ENCODE measurements around the gene DNAI1. TPM values are rescaled to one million over a fixed set of nuclear protein-coding genes. Genes with fewer than 3 reads are reported as not detected.

The DNAI1 gene
- total and polyA plus RNA-seq, 2 of the 13 experiments (the other 11 are each of a cell fraction or from before 2014, with no cell fraction given) = not detected

DNA sequence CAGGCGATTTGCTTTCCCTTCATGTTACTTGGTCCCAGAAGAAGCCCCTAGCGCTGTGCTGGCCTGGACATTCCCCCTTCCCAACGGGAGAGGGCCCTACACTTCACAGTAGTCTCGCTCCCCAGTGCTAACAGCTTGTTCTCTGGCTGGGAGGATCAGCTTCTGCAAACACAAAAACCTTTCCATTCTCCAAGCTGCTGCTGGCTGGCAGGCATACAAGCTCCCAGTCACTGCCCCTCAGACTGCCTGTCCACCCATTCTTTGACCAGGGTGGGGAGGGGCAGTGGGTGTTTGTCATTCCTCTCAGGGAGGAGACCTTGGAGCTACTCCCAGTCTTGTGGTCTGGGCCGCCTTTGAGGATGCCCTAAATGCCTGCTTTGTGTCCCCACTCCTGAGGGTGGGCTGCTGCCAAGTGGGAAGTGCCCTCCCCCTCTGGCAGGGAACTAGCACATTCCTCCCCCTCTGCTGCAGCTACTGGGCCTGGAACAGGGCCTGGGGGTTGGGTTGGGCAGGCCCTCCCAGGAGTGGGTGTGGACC lies 43.4 kb downstream of the DNAI1 start:
- H4K20me1 ChIP-seq (ENCODE audit: insufficient read depth, low read length) = no peaks in the 10 kb centered on the region; the same call in 1 of the 2 replicates
- no TSS peak for BruUV-seq (replicated peaks)
- H3K9ac ChIP-seq (ENCODE audit: insufficient read depth, low read depth, low read length) = no peak overlapping the region
- ChIA-PET CTCF (ENCODE audit: low intra/inter-chr PET ratio, low total read pairs) (interaction anchor here (1.7 to 3.9 kb wide), 4 partner anchors 45 to 169 kb away, joined by 5 to 28 read pairs (median 14); no protein-coding TSS in a partner anchor), POLR2A (interaction anchor here (0.8 to 1.9 kb wide), 4 partner anchors 11 to 168 kb away, joined by 3 to 10 read pairs (median 3); no protein-coding TSS in a partner anchor)
- no peak overlapping the region for H3K4me3 ChIP-seq (replicated peaks in 1 of 3; ENCODE audit: insufficient read depth in 1 of 3, low read depth in 2 of 3, low read length in 3 of 3)
- intact Hi-C loops (cut with micrococcal nuclease; ENCODE audit: unreplicated experiment) (loop anchor here (1.0 to 10.0 kb wide), 4 partner anchors 9 to 167 kb away; no protein-coding TSS in a partner anchor), in situ Hi-C loops (cut with HindIII; ENCODE audit: extremely low pct_ligation_motif_present, low pct_unique_long_range_greater_than_20kb) (loop anchor here (5.0 kb wide), 1 partner anchor 70 kb away; no protein-coding TSS in a partner anchor)
- peak; percentile 87 for ATAC-seq
- H2AFZ ChIP-seq (ENCODE audit: low read length) = no peak overlapping the region
- 8% methylated on average over 5 of the region's 5 CpGs for WGBS (ENCODE audit: low lambda C conversion rate)
- FAIRE-seq = peak; percentile 55
- no peaks in the 10 kb centered on the region for H3K79me2 ChIP-seq (ENCODE audit: insufficient read depth, low read length)
- H3K9me3 ChIP-seq (ENCODE audit: low read length) = no peaks in the 10 kb centered on the region
- H3K27ac ChIP-seq (ENCODE audit: extremely low read length, insufficient read depth, low read length) = no peak overlapping the region
- DNase-seq (ENCODE audit: low spot score) = peak; percentile 83
- no peaks in the 10 kb centered on the region for H3K36me3 ChIP-seq (replicated peaks in 1 of 2; ENCODE audit: control insufficient read depth in 1 of 2, insufficient read depth in 2 of 2, low read length in 2 of 2)
- H3K27me3 ChIP-seq (ENCODE audit: control insufficient read depth in 1 of 2, insufficient read depth in 2 of 2, low read length in 2 of 2) = peaks cover 0 to 28% of the 10 kb centered on the region in 2 experiments; a peak in 2 of 5 replicates
- peaks cover 23% of the 10 kb centered on the region for H3K4me1 ChIP-seq (ENCODE audit: insufficient read depth, low read length)
- H3K4me2 ChIP-seq (ENCODE audit: low read depth, low read length) = 0 out of 2 replicates have a peak overlapping the region, but pooled peaks have one; percentile 29
- peak; percentile 57; the same call in 1 of the 2 replicates for TF ChIP-seq MIER2 (CRISPR knock-in tag; IDR thresholded peaks at IDR 0.05)
- TF ChIP-seq SOX13 (IDR thresholded peaks at IDR 0.05) = no peak
- 0 out of 4 replicates have a peak, but pooled peaks of 1 of the 2 experiments have one; percentile 3 for TF ChIP-seq SOX13 (CRISPR knock-in tag; conservative IDR thresholded peaks at IDR 0.05 in 1 of 2, IDR thresholded peaks at IDR 0.05 in 1 of 2)
- TF ChIP-seq, protein P1, sequence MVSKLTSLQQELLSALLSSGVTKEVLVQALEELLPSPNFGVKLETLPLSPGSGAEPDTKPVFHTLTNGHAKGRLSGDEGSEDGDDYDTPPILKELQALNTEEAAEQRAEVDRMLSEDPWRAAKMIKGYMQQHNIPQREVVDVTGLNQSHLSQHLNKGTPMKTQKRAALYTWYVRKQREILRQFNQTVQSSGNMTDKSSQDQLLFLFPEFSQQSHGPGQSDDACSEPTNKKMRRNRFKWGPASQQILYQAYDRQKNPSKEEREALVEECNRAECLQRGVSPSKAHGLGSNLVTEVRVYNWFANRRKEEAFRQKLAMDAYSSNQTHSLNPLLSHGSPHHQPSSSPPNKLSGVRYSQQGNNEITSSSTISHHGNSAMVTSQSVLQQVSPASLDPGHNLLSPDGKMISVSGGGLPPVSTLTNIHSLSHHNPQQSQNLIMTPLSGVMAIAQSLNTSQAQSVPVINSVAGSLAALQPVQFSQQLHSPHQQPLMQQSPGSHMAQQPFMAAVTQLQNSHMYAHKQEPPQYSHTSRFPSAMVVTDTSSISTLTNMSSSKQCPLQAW (CRISPR knock-in tag; IDR thresholded peaks at IDR 0.05) = no peak
- peak; percentile 25; the same call in 1 of the 2 replicates for TF ChIP-seq RAD21 (CRISPR knock-in tag; IDR thresholded peaks at IDR 0.05)
- 0 out of 2 replicates have a peak, but pooled peaks have one; percentile 44 for TF ChIP-seq HNRNPL (IDR thresholded peaks at IDR 0.05; ENCODE audit: low read depth, low read length)
- TF ChIP-seq CREM (IDR thresholded peaks at IDR 0.05) = no peak
- TF ChIP-seq CREM (CRISPR knock-in tag; IDR thresholded peaks at IDR 0.05) = no peak
- peak; percentile 39; the same call in 1 of the 2 replicates for TF ChIP-seq SMC3 (IDR thresholded peaks at IDR 0.05; ENCODE audit: low read length)
- 0 out of 2 replicates have a peak, but pooled peaks have one; percentile 8 for TF ChIP-seq ZNF776 (CRISPR knock-in tag; IDR thresholded peaks at IDR 0.05)
- peak; percentile 28; the same call in 1 of the 2 replicates for TF ChIP-seq ZBTB7B (CRISPR knock-in tag; IDR thresholded peaks at IDR 0.05)
- no peak for TF ChIP-seq ZSCAN20 (CRISPR knock-in tag; IDR thresholded peaks at IDR 0.05; ENCODE audit: borderline replicate concordance)
- TF ChIP-seq EP300 (IDR thresholded peaks at IDR 0.05; ENCODE audit: low read depth in 2 of 2, low read length in 2 of 2) = peak in 1 of 2 experiments; percentile 10; a peak in 1 of 4 replicates
- no peak for TF ChIP-seq EP300 (CRISPR knock-in tag; IDR thresholded peaks at IDR 0.05; ENCODE audit: borderline replicate concordance)
- TF ChIP-seq, protein P2, sequence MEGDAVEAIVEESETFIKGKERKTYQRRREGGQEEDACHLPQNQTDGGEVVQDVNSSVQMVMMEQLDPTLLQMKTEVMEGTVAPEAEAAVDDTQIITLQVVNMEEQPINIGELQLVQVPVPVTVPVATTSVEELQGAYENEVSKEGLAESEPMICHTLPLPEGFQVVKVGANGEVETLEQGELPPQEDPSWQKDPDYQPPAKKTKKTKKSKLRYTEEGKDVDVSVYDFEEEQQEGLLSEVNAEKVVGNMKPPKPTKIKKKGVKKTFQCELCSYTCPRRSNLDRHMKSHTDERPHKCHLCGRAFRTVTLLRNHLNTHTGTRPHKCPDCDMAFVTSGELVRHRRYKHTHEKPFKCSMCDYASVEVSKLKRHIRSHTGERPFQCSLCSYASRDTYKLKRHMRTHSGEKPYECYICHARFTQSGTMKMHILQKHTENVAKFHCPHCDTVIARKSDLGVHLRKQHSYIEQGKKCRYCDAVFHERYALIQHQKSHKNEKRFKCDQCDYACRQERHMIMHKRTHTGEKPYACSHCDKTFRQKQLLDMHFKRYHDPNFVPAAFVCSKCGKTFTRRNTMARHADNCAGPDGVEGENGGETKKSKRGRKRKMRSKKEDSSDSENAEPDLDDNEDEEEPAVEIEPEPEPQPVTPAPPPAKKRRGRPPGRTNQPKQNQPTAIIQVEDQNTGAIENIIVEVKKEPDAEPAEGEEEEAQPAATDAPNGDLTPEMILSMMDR (CRISPR knock-in tag; IDR thresholded peaks at IDR 0.05) = peak; percentile 56
- TF ChIP-seq, protein P3, sequence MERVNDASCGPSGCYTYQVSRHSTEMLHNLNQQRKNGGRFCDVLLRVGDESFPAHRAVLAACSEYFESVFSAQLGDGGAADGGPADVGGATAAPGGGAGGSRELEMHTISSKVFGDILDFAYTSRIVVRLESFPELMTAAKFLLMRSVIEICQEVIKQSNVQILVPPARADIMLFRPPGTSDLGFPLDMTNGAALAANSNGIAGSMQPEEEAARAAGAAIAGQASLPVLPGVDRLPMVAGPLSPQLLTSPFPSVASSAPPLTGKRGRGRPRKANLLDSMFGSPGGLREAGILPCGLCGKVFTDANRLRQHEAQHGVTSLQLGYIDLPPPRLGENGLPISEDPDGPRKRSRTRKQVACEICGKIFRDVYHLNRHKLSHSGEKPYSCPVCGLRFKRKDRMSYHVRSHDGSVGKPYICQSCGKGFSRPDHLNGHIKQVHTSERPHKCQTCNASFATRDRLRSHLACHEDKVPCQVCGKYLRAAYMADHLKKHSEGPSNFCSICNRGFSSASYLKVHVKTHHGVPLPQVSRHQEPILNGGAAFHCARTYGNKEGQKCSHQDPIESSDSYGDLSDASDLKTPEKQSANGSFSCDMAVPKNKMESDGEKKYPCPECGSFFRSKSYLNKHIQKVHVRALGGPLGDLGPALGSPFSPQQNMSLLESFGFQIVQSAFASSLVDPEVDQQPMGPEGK (CRISPR knock-in tag; IDR thresholded peaks at IDR 0.05) = peak; percentile 45; the same call in 1 of the 2 replicates
- TF ChIP-seq STAG1 (CRISPR knock-in tag; IDR thresholded peaks at IDR 0.05) = peak; percentile 66
- TF ChIP-seq, protein P4, sequence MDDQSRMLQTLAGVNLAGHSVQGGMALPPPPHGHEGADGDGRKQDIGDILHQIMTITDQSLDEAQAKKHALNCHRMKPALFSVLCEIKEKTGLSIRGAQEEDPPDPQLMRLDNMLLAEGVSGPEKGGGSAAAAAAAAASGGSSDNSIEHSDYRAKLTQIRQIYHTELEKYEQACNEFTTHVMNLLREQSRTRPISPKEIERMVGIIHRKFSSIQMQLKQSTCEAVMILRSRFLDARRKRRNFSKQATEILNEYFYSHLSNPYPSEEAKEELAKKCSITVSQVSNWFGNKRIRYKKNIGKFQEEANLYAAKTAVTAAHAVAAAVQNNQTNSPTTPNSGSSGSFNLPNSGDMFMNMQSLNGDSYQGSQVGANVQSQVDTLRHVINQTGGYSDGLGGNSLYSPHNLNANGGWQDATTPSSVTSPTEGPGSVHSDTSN (CRISPR knock-in tag; IDR thresholded peaks at IDR 0.05; ENCODE audit: borderline replicate concordance) = no peak

All from HepG2 (cell line).